Measurements from ENCODE around the gene ROPN1. TPM values are rescaled to one million over a fixed set of nuclear protein-coding genes. Genes with fewer than 3 reads are reported as not detected.

The ROPN1 gene
- total RNA-seq, 3 donors from 2014 or later (not counting 1 experiment from before 2014, with no cell fraction given): not detected

DNA sequence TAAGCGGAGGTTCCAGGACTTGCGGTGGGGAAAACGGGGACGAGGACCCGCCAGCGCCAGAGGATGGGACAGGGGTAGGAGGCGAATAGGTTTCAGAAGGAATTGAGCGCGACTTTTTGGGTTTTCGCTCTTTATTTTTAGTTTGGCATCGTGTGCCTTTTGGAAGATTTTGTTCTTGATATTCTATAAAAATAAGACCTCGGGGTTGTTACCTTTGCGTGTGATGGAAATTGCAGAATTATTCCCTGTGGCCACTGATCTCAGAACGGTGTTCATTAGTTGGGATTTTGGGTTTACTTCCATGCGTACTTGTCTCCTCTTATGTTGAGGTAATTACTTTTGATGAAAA lies 30.4 kb downstream of the ROPN1 start:
- WGBS (ENCODE audit: insufficient coverage): 4% methylated on average over 15 of the region's 15 CpGs

GRCh38 chr3:123960781-123961507 lies 31.0 kb downstream of the ROPN1 start, which contains the start of gene CCDC14:
Gene CCDC14, minus strand, starts transcription at chr3:123961229. Its CDS starts 56 bp downstream, at chr3:123961173.
- Histone ChIP-seq H3K4me1 (ENCODE audit: control insufficient read depth, insufficient read depth, low read length) (no peaks in the 10 kb centered on the region), H3K9me3 (ENCODE audit: control insufficient read depth, insufficient read depth, low read length) (no peaks in the 10 kb centered on the region), H3K27ac (ENCODE audit: low read length) (peak within 1 kb of the TSS; percentile 69), H3K36me3 (ENCODE audit: control insufficient read depth, insufficient read depth, low read length) (no peaks in the 10 kb centered on the region), H3K4me3 (ENCODE audit: low read length) (peak within 1 kb of the TSS; percentile 83), H3K27me3 (ENCODE audit: control insufficient read depth, insufficient read depth, low read length) (no peaks in the 10 kb centered on the region)
- 0% methylated on average over 55 of the region's 55 CpGs for WGBS (ENCODE audit: insufficient coverage)
- peaks cover 0 to 5% of the 10 kb centered on the region in 2 donors for H3K27me3 Mint-ChIP-seq (ENCODE audit: low read depth in 2 of 2)
- intact Hi-C loops (cut with micrococcal nuclease): no loop called here
- H3K4me3 Mint-ChIP-seq: peak within 1 kb of the TSS; percentile 97
- peak; percentile 64 to 81 for DNase-seq
- TF ChIP-seq, protein P1, sequence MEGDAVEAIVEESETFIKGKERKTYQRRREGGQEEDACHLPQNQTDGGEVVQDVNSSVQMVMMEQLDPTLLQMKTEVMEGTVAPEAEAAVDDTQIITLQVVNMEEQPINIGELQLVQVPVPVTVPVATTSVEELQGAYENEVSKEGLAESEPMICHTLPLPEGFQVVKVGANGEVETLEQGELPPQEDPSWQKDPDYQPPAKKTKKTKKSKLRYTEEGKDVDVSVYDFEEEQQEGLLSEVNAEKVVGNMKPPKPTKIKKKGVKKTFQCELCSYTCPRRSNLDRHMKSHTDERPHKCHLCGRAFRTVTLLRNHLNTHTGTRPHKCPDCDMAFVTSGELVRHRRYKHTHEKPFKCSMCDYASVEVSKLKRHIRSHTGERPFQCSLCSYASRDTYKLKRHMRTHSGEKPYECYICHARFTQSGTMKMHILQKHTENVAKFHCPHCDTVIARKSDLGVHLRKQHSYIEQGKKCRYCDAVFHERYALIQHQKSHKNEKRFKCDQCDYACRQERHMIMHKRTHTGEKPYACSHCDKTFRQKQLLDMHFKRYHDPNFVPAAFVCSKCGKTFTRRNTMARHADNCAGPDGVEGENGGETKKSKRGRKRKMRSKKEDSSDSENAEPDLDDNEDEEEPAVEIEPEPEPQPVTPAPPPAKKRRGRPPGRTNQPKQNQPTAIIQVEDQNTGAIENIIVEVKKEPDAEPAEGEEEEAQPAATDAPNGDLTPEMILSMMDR (IDR thresholded peaks at IDR 0.05): no peak
- peaks cover 19 to 33% of the 10 kb centered on the region in 2 donors for H3K4me1 Mint-ChIP-seq
- no peaks in the 10 kb centered on the region for H3K9me3 Mint-ChIP-seq
- ATAC-seq: peak; percentile 85 to 86 (median 85)
- peak within 1 kb of the TSS; percentile 87 to 92 for H3K27ac Mint-ChIP-seq
- no peaks in the 10 kb centered on the region for H3K36me3 Mint-ChIP-seq

More for the DNA sequence above, 30.4 kb downstream of the ROPN1 start:
- Mint-ChIP-seq H3K4me3 (peak overlapping the region; percentile 97), H3K4me1 (peaks cover 19 to 33% of the 10 kb centered on the region in 2 donors), H3K27ac (peak overlapping the region; percentile 87 to 92), H3K9me3 (no peaks in the 10 kb centered on the region), H3K27me3 (ENCODE audit: low read depth in 2 of 2) (peaks cover 0 to 7% of the 10 kb centered on the region in 2 donors), H3K36me3 (no peaks in the 10 kb centered on the region)
- Histone ChIP-seq H3K4me3 (ENCODE audit: low read length) (peak overlapping the region; percentile 83), H3K27ac (ENCODE audit: low read length) (peak overlapping the region; percentile 69), H3K9me3 (ENCODE audit: control insufficient read depth, insufficient read depth, low read length) (no peaks in the 10 kb centered on the region), H3K4me1 (ENCODE audit: control insufficient read depth, insufficient read depth, low read length) (no peaks in the 10 kb centered on the region), H3K36me3 (ENCODE audit: control insufficient read depth, insufficient read depth, low read length) (no peaks in the 10 kb centered on the region), H3K27me3 (ENCODE audit: control insufficient read depth, insufficient read depth, low read length) (no peaks in the 10 kb centered on the region)
- intact Hi-C loops (cut with micrococcal nuclease): no loop called here
- ATAC-seq: no peak
- TF ChIP-seq, protein P1 (IDR thresholded peaks at IDR 0.05): no peak
- no peak for DNase-seq

DNA sequence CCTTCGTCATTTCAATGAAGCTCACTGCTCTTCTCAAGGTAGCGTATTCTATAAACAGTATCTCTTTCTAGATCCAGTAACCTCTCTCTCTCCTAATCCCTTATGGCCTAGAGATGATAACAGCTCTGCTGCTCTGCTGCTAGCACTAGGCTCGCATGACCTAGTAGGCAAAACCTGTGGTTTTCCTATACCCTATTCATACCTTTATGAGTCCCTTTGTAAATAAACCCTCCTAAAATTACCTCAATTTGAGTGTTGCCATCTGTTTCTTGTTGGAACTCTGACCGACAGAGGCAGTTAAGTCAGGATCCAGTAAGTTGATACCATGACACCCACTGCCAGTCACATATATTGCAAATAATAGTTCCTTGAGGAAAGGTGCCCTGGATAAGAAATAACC lies 38.2 kb downstream of the ROPN1 start:
- DNase-seq: no peak
- 85% methylated on average over 4 of the region's 4 CpGs for WGBS (ENCODE audit: insufficient coverage)
- H3K4me1 ChIP-seq (ENCODE audit: control insufficient read depth, insufficient read depth, low read length): no peaks in the 10 kb centered on the region
- no peaks in the 10 kb centered on the region for H3K9me3 Mint-ChIP-seq
- ATAC-seq: no peak
- H3K4me3 ChIP-seq (ENCODE audit: low read length): no peak overlapping the region
- peaks cover 7 to 10% of the 10 kb centered on the region in 2 donors for H3K4me1 Mint-ChIP-seq
- no peaks in the 10 kb centered on the region for H3K27me3 Mint-ChIP-seq (ENCODE audit: low read depth in 2 of 2)
- no peaks in the 10 kb centered on the region for H3K27me3 ChIP-seq (ENCODE audit: control insufficient read depth, insufficient read depth, low read length)
- H3K9me3 ChIP-seq (ENCODE audit: control insufficient read depth, insufficient read depth, low read length): no peaks in the 10 kb centered on the region
- intact Hi-C loops (cut with micrococcal nuclease): no loop called here
- no peak overlapping the region for H3K4me3 Mint-ChIP-seq
- H3K36me3 ChIP-seq (ENCODE audit: control insufficient read depth, insufficient read depth, low read length): peaks cover 16% of the 10 kb centered on the region
- TF ChIP-seq, protein P1 (IDR thresholded peaks at IDR 0.05): no peak
- H3K36me3 Mint-ChIP-seq: no peaks in the 10 kb centered on the region
- no peak overlapping the region for H3K27ac Mint-ChIP-seq
- H3K27ac ChIP-seq (ENCODE audit: low read length): no peak overlapping the region
